Stomach smooth muscle (tissue), 2 donors: ENCODE results near the gene UBE3B.
"Not testable (repeated sequence)": the region's sequence is repeated elsewhere in the genome, so short reads cannot be mapped to it uniquely, and the experiment has no call there.

Experiments
- H3K27ac ChIP-seq: one replicate; pipeline ENCODE4 v1.7.0; 2013; ENCODE audit warnings: mild to moderate bottlenecking, low read length, inconsistent platforms
- H3K27me3 ChIP-seq, 2 donors: one replicate each; pipeline ENCODE4 v1.7.0; 2013; ENCODE audit warnings: low read length in 2 of 2; ENCODE audit not compliant: insufficient read depth in 2 of 2, control insufficient read depth in 1 of 2
- H3K36me3 ChIP-seq, 2 donors: one replicate each; pipeline ENCODE4 v1.7.0; 2013; ENCODE audit warnings: low read length in 2 of 2; ENCODE audit not compliant: control insufficient read depth in 2 of 2, insufficient read depth in 2 of 2
- H3K4me1 ChIP-seq: one replicate; pipeline ENCODE4 v1.7.0; 2013; ENCODE audit warnings: low read length; ENCODE audit not compliant: control insufficient read depth, insufficient read depth
- H3K4me3 ChIP-seq, 2 donors: one replicate each; pipeline ENCODE4 v1.7.0; 2013; ENCODE audit warnings: low read length in 2 of 2
- H3K9ac ChIP-seq, 2 donors: one replicate each; pipeline ENCODE4 v1.7.0; 2013; ENCODE audit warnings: low read length in 2 of 2, mild to moderate bottlenecking in 1 of 2
- H3K9me3 ChIP-seq, 2 donors: one replicate each; pipeline ENCODE4 v1.7.0; 2013; ENCODE audit warnings: low read length in 2 of 2; ENCODE audit not compliant: control insufficient read depth in 2 of 2
- donor health status: healthy.
- donor health status: Pancreatic carcinoma.

The UBE3B gene

GRCh38 chr12:109436188-109436560, 41.3 kb upstream of the UBE3B start:
- no peak overlapping the region for H3K27ac ChIP-seq
- H3K36me3 ChIP-seq, result peaks cover 0 to 5% of the 10 kb centered on the region in 2 donors
- no peak overlapping the region for H3K4me3 ChIP-seq
- no peaks in the 10 kb centered on the region for H3K27me3 ChIP-seq
- H3K9me3 ChIP-seq, result no peaks in the 10 kb centered on the region
- H3K4me1 ChIP-seq, result peaks cover 2% of the 10 kb centered on the region
- no peak overlapping the region for H3K9ac ChIP-seq

GRCh38 chr12:109439181-109439580, 38.3 kb upstream of the UBE3B start:
- Histone ChIP-seq H3K9me3 (no peaks in the 10 kb centered on the region), H3K27ac (no peak overlapping the region), H3K27me3 (no peaks in the 10 kb centered on the region), H3K4me1 (peaks cover 2% of the 10 kb centered on the region), H3K4me3 (no peak overlapping the region), H3K36me3 (peaks cover 2 to 8% of the 10 kb centered on the region in 2 donors), H3K9ac (no peak overlapping the region)

GRCh38 chr12:109439951-109440350, 37.5 kb upstream of the UBE3B start:
- not testable (repeated sequence) for H3K9me3 ChIP-seq, H3K4me1 ChIP-seq, H3K4me3 ChIP-seq, H3K27ac ChIP-seq, H3K9ac ChIP-seq, H3K27me3 ChIP-seq
- H3K36me3 ChIP-seq, result peaks cover 5 to 15% of the 10 kb centered on the region in 2 donors

GRCh38 chr12:109440851-109441490, 36.5 kb upstream of the UBE3B start:
- peaks cover 9 to 16% of the 10 kb centered on the region in 2 donors for H3K36me3 ChIP-seq
- H3K27ac ChIP-seq, result peak overlapping the region; percentile 18
- no peaks in the 10 kb centered on the region for H3K4me1 ChIP-seq

GRCh38 chr12:109443794-109444193, 33.6 kb upstream of the UBE3B start:
- Histone ChIP-seq H3K36me3 (peaks cover 24 to 36% of the 10 kb centered on the region in 2 donors), H3K9me3 (no peaks in the 10 kb centered on the region), H3K4me1 (peaks cover 9% of the 10 kb centered on the region), H3K9ac (no peak overlapping the region), H3K27me3 (no peaks in the 10 kb centered on the region), H3K27ac (no peak overlapping the region), H3K4me3 (no peak overlapping the region)

More at GRCh38 chr12:109440851-109441490, 36.5 kb upstream of the UBE3B start:
- Histone ChIP-seq H3K27me3 (no peaks in the 10 kb centered on the region), H3K4me3 (no peak overlapping the region), H3K9ac (no peak overlapping the region), H3K9me3 (no peaks in the 10 kb centered on the region)

- H3K4me1 ChIP-seq, result peaks cover 11% of the 10 kb centered on the region
- H3K9me3 ChIP-seq, result no peaks in the 10 kb centered on the region
- H3K9ac ChIP-seq, result no peak overlapping the region
- no peak overlapping the region for H3K27ac ChIP-seq
- no peaks in the 10 kb centered on the region for H3K27me3 ChIP-seq
- H3K36me3 ChIP-seq, result peaks cover 29 to 39% of the 10 kb centered on the region in 2 donors
- H3K4me3 ChIP-seq, result no peak overlapping the region
Observed at GRCh38 chr12:109444259-109444658, 33.2 kb upstream of the UBE3B start.

GRCh38 chr12:109445191-109445609, 32.2 kb upstream of the UBE3B start:
- Histone ChIP-seq H3K9me3 (no peaks in the 10 kb centered on the region), H3K4me1 (peaks cover 13% of the 10 kb centered on the region), H3K4me3 (no peak overlapping the region), H3K9ac (no peak overlapping the region), H3K27me3 (no peaks in the 10 kb centered on the region), H3K27ac (no peak overlapping the region), H3K36me3 (peaks cover 29 to 37% of the 10 kb centered on the region in 2 donors)

GRCh38 chr12:109446869-109447268, 30.6 kb upstream of the UBE3B start:
- no peaks in the 10 kb centered on the region for H3K27me3 ChIP-seq

GRCh38 chr12:109447482-109447881, 30.0 kb upstream of the UBE3B start:
- Histone ChIP-seq H3K36me3 (peaks cover 39 to 52% of the 10 kb centered on the region in 2 donors), H3K27ac (no peak overlapping the region), H3K4me1 (peaks cover 36% of the 10 kb centered on the region), H3K9me3 (no peaks in the 10 kb centered on the region), H3K4me3 (no peak overlapping the region), H3K9ac (no peak overlapping the region), H3K27me3 (no peaks in the 10 kb centered on the region)

More at GRCh38 chr12:109446869-109447268, 30.6 kb upstream of the UBE3B start:
- H3K27ac ChIP-seq, result no peak overlapping the region
- no peak overlapping the region for H3K9ac ChIP-seq
- peaks cover 30% of the 10 kb centered on the region for H3K4me1 ChIP-seq
- peaks cover 35 to 49% of the 10 kb centered on the region in 2 donors for H3K36me3 ChIP-seq
- H3K9me3 ChIP-seq, result no peaks in the 10 kb centered on the region
- no peak overlapping the region for H3K4me3 ChIP-seq

- Histone ChIP-seq H3K9me3 (no peaks in the 10 kb centered on the region), H3K9ac (no peak overlapping the region), H3K4me1 (peaks cover 42% of the 10 kb centered on the region), H3K36me3 (peaks cover 42 to 56% of the 10 kb centered on the region in 2 donors), H3K4me3 (no peak overlapping the region), H3K27me3 (no peaks in the 10 kb centered on the region), H3K27ac (no peak overlapping the region)
Observed at GRCh38 chr12:109448272-109448671, 29.2 kb upstream of the UBE3B start.

GRCh38 chr12:109448707-109449390, 28.6 kb upstream of the UBE3B start:
- H3K36me3 ChIP-seq, result peaks cover 47 to 59% of the 10 kb centered on the region in 2 donors
- H3K9me3 ChIP-seq, result no peaks in the 10 kb centered on the region
- H3K9ac ChIP-seq, result no peak overlapping the region
- H3K4me3 ChIP-seq, result no peak overlapping the region
- peaks cover 42% of the 10 kb centered on the region for H3K4me1 ChIP-seq
- peak overlapping the region; percentile 67 for H3K27ac ChIP-seq
- H3K27me3 ChIP-seq, result no peaks in the 10 kb centered on the region
